ENCODE data around the gene B4GALNT4. TPM values are rescaled to one million over a fixed set of nuclear protein-coding genes. Genes with fewer than 3 reads are reported as not detected.

The B4GALNT4 gene
- total and polyA plus RNA-seq, 2 donors (not counting 1 experiment from before 2014, with no cell fraction given), result 1.5 to 3.8 TPM

DNA sequence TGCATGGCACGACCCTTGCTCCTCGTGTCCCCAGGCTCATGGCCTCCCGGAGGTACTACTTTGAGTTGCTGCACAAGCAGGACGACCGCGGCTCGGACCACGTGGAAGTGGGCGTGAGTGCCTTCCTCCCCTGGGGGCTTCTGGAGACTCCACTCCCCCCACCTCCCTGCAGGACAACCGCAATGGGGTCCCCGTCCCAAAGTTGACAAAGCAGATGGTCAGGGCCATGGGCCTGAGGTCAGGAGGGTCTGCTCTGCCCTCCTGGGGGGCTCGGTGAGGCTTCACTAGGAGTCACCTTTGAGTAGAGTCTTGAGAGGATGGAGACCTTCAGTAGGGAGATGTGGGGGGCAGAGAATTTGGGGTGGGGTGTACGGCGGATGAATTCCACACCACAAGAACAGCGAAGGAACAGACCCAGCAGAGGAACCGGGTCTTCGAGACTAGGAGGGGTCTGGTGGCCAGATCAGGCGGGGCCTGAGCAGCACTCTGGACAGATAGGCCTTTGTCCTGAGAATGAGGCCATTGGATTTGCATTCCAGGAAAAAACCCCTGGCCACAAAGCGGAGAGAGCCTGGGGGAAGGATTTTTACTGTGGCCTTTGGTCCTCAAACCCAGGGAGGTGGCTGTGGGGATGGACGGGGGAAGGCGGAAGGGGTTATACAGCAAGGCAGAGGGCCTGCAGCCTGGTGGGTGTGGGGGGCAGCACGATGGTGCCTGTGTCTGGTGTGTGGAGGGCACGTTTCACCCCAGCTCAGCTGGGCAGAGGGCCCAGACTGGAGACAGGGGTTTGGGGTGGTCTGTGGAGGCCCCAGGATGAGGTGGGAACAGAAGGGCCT is 4.6 kb downstream of the B4GALNT4 start:
- no peaks in the 10 kb centered on the region for H3K36me3 ChIP-seq (ENCODE audit: control insufficient read depth, insufficient read depth, low read length)
- no peaks in the 10 kb centered on the region for H3K79me2 ChIP-seq (ENCODE audit: control insufficient read depth, insufficient read depth, low read length)

DNA sequence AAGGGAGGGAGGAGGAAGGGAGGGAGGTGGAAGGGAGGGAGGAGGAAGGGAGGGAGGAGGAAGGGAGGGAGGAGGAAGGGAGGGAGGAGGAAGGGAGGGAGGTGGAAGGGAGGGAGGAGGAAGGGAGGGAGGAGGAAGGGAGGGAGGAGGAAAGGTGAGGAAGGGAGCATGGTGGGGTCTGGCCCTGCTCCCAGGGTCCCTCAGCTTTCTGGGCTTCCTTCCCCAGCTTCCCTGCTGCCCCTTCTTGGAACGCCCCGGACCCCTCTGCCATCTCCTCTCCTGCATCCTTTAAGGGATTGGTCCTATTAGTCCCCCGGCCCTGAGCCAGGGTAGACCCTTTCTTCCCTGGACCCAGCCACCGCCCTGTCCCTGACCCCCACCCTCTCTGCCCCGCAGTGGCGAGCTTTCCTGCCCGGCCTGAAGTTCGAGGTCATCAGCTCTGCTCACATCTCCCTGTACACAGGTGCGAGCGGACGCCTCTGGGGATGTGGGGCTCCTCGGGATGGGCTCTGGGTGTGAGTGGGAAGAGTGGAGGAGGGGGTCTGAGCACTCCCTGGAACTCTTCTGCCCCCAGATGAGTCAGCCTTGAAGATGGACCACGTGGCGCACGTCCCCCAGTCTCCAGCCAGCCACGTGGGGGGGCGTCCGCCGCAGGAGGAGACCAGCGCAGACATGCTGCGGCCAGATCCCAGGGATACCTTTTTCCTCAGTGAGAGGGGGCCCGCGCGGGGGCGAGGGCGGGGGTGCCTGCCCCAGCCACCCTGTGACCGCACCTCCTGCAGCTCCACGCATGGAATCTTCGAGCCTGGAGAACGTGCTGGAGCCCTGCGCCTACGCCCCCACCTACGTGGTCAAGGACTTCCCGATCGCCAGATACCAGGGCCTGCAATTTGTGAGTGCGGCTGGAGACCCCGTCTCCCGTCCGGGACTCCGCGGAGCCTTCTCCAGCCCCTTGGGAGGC is 6.0 kb downstream of the B4GALNT4 start:
- Histone ChIP-seq H2AFZ (ENCODE audit: low read length) (no peak overlapping the region), H3K4me2 (ENCODE audit: extremely low read depth, insufficient read depth, low read length) (no peak overlapping the region), H3K79me2 (ENCODE audit: control insufficient read depth, insufficient read depth, low read length) (no peaks in the 10 kb centered on the region), H3K27ac (ENCODE audit: insufficient read depth, low read length) (no peak overlapping the region), H3K4me3 (replicated peaks in 1 of 4; ENCODE audit: control extremely low read depth in 1 of 4, insufficient read depth in 1 of 4, low read depth in 3 of 4, low read length in 4 of 4) (no peak overlapping the region), H3K9me3 (ENCODE audit: control insufficient read depth, insufficient read depth, low read depth, low read length) (no peaks in the 10 kb centered on the region), H3K27me3 (ENCODE audit: control insufficient read depth, insufficient read depth, low read length) (no peaks in the 10 kb centered on the region), H3K9ac (ENCODE audit: insufficient read depth, low read length) (no peak overlapping the region), H3K4me1 (ENCODE audit: control insufficient read depth, extremely low read depth, insufficient read depth, low read length) (no peaks in the 10 kb centered on the region), H4K20me1 (ENCODE audit: control insufficient read depth, extremely low read depth, insufficient read depth, low read length) (no peaks in the 10 kb centered on the region), H3K36me3 (ENCODE audit: control insufficient read depth, insufficient read depth, low read length) (no peaks in the 10 kb centered on the region)
- DNase-seq (ENCODE audit: low read depth in 2 of 2), result no peak
- TF ChIP-seq, protein P1, sequence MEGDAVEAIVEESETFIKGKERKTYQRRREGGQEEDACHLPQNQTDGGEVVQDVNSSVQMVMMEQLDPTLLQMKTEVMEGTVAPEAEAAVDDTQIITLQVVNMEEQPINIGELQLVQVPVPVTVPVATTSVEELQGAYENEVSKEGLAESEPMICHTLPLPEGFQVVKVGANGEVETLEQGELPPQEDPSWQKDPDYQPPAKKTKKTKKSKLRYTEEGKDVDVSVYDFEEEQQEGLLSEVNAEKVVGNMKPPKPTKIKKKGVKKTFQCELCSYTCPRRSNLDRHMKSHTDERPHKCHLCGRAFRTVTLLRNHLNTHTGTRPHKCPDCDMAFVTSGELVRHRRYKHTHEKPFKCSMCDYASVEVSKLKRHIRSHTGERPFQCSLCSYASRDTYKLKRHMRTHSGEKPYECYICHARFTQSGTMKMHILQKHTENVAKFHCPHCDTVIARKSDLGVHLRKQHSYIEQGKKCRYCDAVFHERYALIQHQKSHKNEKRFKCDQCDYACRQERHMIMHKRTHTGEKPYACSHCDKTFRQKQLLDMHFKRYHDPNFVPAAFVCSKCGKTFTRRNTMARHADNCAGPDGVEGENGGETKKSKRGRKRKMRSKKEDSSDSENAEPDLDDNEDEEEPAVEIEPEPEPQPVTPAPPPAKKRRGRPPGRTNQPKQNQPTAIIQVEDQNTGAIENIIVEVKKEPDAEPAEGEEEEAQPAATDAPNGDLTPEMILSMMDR (conservative IDR thresholded peaks at IDR 0.05 in 1 of 2, IDR thresholded peaks at IDR 0.05 in 1 of 2; ENCODE audit: low read depth in 1 of 2, low read length in 2 of 2), result no peak
- TF ChIP-seq EZH2 (IDR thresholded peaks at IDR 0.05; ENCODE audit: low read length, missing control alignments), result no peak

More for the DNA sequence above, 4.6 kb downstream of the B4GALNT4 start:
- H3K4me2 ChIP-seq (ENCODE audit: extremely low read depth, insufficient read depth, low read length), result no peak overlapping the region
- H3K27me3 ChIP-seq (ENCODE audit: control insufficient read depth, insufficient read depth, low read length), result no peaks in the 10 kb centered on the region
- H3K4me1 ChIP-seq (ENCODE audit: control insufficient read depth, extremely low read depth, insufficient read depth, low read length), result no peaks in the 10 kb centered on the region
- H3K4me3 ChIP-seq (replicated peaks in 1 of 4; ENCODE audit: control extremely low read depth in 1 of 4, insufficient read depth in 1 of 4, low read depth in 3 of 4, low read length in 4 of 4), result no peak overlapping the region
- H3K9ac ChIP-seq (ENCODE audit: insufficient read depth, low read length), result no peak overlapping the region
- TF ChIP-seq, protein P1 (conservative IDR thresholded peaks at IDR 0.05 in 1 of 2, IDR thresholded peaks at IDR 0.05 in 1 of 2; ENCODE audit: low read depth in 1 of 2, low read length in 2 of 2), result no peak
- TF ChIP-seq EZH2 (IDR thresholded peaks at IDR 0.05; ENCODE audit: low read length, missing control alignments), result no peak
- DNase-seq (ENCODE audit: low read depth in 2 of 2), result no peak
- no peaks in the 10 kb centered on the region for H4K20me1 ChIP-seq (ENCODE audit: control insufficient read depth, extremely low read depth, insufficient read depth, low read length)
- H2AFZ ChIP-seq (ENCODE audit: low read length), result no peak overlapping the region
- no peaks in the 10 kb centered on the region for H3K9me3 ChIP-seq (ENCODE audit: control insufficient read depth, insufficient read depth, low read depth, low read length)
- H3K27ac ChIP-seq (ENCODE audit: insufficient read depth, low read length), result no peak overlapping the region
